ENCODE data around the gene NRXN3. TPM values are rescaled to one million over a fixed set of nuclear protein-coding genes. Genes with fewer than 3 reads are reported as not detected.

The NRXN3 gene
- total and polyA plus RNA-seq, 2 of the 4 experiments (the other 2 are of a cell fraction) = 4.8 to 25.1 TPM

DNA sequence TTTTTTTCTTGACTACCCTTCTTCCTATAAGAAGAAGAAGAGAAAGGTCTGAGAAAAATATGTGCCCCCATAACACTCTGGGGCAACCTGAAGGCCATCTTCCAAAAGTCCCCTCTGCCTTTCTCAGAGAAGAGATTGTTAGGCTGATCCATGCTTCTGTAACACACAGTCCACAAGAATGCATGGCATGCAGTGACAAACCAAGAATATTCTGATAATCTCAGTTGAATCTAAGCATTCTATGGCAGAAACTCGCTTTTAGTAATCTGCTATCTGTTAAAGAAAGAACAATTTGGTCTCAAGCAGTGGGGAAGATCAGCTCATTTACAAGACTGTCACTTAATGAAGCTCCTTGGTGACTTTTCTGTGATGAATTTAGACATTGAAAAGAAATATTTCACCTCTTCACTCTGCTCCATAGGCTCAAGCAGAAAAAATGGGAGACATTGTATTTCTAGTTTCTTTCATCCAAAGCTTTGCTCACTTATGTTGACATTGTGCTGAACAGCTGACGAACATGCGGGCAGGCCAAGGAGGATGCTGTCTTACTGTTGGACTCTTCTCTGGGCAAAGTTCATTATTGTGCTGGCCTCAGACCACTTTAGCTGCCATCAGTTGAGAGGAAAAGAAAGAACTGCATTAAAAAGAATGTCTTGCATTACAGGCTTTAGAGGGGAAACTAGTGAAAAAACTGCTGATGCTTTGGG lies 1084.0 kb downstream of the NRXN3 start:
- no TSS peak for BruUV-seq (replicated peaks)
- POLR2A ChIA-PET (ENCODE audit: unreplicated experiment) = no interaction called here
- peak; percentile 91 for ATAC-seq (ENCODE audit: low read depth)
- no peak overlapping the region for H3K23ac ChIP-seq (ENCODE audit: low read depth, low read length)
- peak overlapping the region; percentile 79 for H2BK120ac ChIP-seq (ENCODE audit: low read depth, low read length)
- DNase-seq = peak; percentile 66
- dilution Hi-C loops (cut with HindIII; ENCODE audit: low sequenced_read_pairs, unreplicated experiment) = no loop called here
- no peak overlapping the region for H3K56ac ChIP-seq (ENCODE audit: extremely low read depth, insufficient read depth, low read length)
- peak overlapping the region; percentile 70 for H4K91ac ChIP-seq (ENCODE audit: insufficient read depth, low read depth, low read length)
- H4K20me1 ChIP-seq (ENCODE audit: insufficient read depth, low read length) = no peaks in the 10 kb centered on the region
- peak overlapping the region; percentile 59; the same call in 2 of the 3 replicates for H2BK15ac ChIP-seq (ENCODE audit: low read depth, low read length)
- no peaks in the 10 kb centered on the region for H3K27me3 ChIP-seq (ENCODE audit: control insufficient read depth, insufficient read depth, low read length)
- H2AFZ ChIP-seq (replicated peaks; ENCODE audit: low read length, poor library complexity) = peak overlapping the region; percentile 24
- TF ChIP-seq RCOR1 (IDR thresholded peaks at IDR 0.05; ENCODE audit: insufficient replicate concordance, low read length) = no peak
- TF ChIP-seq MAFK (IDR thresholded peaks at IDR 0.05; ENCODE audit: low read depth, low read length) = no peak
- TF ChIP-seq SMC3 (IDR thresholded peaks at IDR 0.05; ENCODE audit: low read depth, low read length) = no peak
- no peak for TF ChIP-seq MXI1 (IDR thresholded peaks at IDR 0.05; ENCODE audit: borderline replicate concordance, low read depth, low read length)
- no peak for TF ChIP-seq CTCF (conservative IDR thresholded peaks at IDR 0.05; ENCODE audit: low read depth, low read length)
- TF ChIP-seq BHLHE40 (IDR thresholded peaks at IDR 0.05; ENCODE audit: low read depth, low read length) = no peak
- TF ChIP-seq, protein P1, sequence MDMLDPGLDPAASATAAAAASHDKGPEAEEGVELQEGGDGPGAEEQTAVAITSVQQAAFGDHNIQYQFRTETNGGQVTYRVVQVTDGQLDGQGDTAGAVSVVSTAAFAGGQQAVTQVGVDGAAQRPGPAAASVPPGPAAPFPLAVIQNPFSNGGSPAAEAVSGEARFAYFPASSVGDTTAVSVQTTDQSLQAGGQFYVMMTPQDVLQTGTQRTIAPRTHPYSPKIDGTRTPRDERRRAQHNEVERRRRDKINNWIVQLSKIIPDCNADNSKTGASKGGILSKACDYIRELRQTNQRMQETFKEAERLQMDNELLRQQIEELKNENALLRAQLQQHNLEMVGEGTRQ (IDR thresholded peaks at IDR 0.05; ENCODE audit: low read depth, low read length) = no peak
- no peak for TF ChIP-seq MAZ (IDR thresholded peaks at IDR 0.05; ENCODE audit: borderline replicate concordance, low read depth, low read length)
- no peak for TF ChIP-seq RFX5 (IDR thresholded peaks at IDR 0.05; ENCODE audit: low read depth, low read length)
- no peak for TF ChIP-seq POLR2A (IDR thresholded peaks at IDR 0.05; ENCODE audit: low read depth, low read length)
- TF ChIP-seq RAD21 (IDR thresholded peaks at IDR 0.05; ENCODE audit: low read length) = no peak
- no peak for TF ChIP-seq CHD1 (IDR thresholded peaks at IDR 0.05; ENCODE audit: low read depth, low read length)
- no peak overlapping the region for H3K9ac ChIP-seq (ENCODE audit: low read depth, low read length)
- H4K8ac ChIP-seq (ENCODE audit: low read depth in 2 of 2, low read length in 2 of 2) = peak overlapping the region in 1 of 2 experiments; percentile 65; a peak in 2 of 4 replicates
- peaks cover 2% of the 10 kb centered on the region; the same call in 1 of the 2 replicates for H3K4me1 ChIP-seq (ENCODE audit: control insufficient read depth, insufficient read depth, low read length)
- peak overlapping the region; percentile 83; the same call in 1 of the 2 replicates for H3K18ac ChIP-seq (ENCODE audit: low read depth, low read length)
- H3K9me3 ChIP-seq (ENCODE audit: control insufficient read depth, insufficient read depth, low read length) = no peaks in the 10 kb centered on the region
- H3K36me3 ChIP-seq (ENCODE audit: control insufficient read depth, insufficient read depth, low read length) = no peaks in the 10 kb centered on the region
- no peak overlapping the region; the same call in 1 of the 2 replicates for H3K14ac ChIP-seq (replicated peaks; ENCODE audit: low read depth, low read length)
- no peaks in the 10 kb centered on the region for H3K9me1 ChIP-seq (ENCODE audit: insufficient read depth, low read length)
- intact Hi-C loops (cut with micrococcal nuclease) = no loop called here
- peak overlapping the region; percentile 29; the same call in 1 of the 2 replicates for H2AK5ac ChIP-seq (ENCODE audit: low read depth, low read length)
- H4K5ac ChIP-seq (ENCODE audit: low read depth, low read length) = no peak overlapping the region
- in situ Hi-C loops (cut with MboI; ENCODE audit: low sequenced_read_pairs) = loop anchor here (25.0 kb wide), 1 partner anchor 1608 kb away; no protein-coding TSS in a partner anchor
- peak overlapping the region; percentile 17; the same call in 1 of the 2 replicates for H3K4me2 ChIP-seq (ENCODE audit: low read depth, low read length)
- peak overlapping the region; percentile 31 for H2BK5ac ChIP-seq (ENCODE audit: low read depth, low read length, poor library complexity, severe bottlenecking)
- H2BK20ac ChIP-seq (ENCODE audit: low read depth, low read length) = peak overlapping the region; percentile 91; the same call in 1 of the 2 replicates
- no peaks in the 10 kb centered on the region for H3K79me1 ChIP-seq (ENCODE audit: low read depth in 1 of 2, low read length in 2 of 2)
- peak overlapping the region; percentile 64 for H3K4ac ChIP-seq (ENCODE audit: low read depth, low read length)
- no peak overlapping the region for H3K4me3 ChIP-seq (ENCODE audit: insufficient read depth, low read depth, low read length)
- CTCF ChIA-PET = no interaction called here
- H2AK9ac ChIP-seq (replicated peaks; ENCODE audit: low read depth, low read length, poor library complexity) = no peak overlapping the region
- WGBS, 2 experiments (ENCODE audit: extremely low coverage in 2 of 2, insufficient read length in 1 of 2) = no CpG with 5 or more reads among the region's 3 CpGs
- no peak overlapping the region for H3K27ac ChIP-seq (ENCODE audit: insufficient read depth, low read length)

Data from IMR-90 (cell line).